Activated CD8-positive, alpha-beta memory T cell treated with anti-CD3 and anti-CD28 coated beads for 1 hour (primary cell): ENCODE data around the gene SAP25.
A peak's percentile ranks its signal among the peaks of the same experiment; 100 is the strongest.

Source experiments
- DNase-seq, 2 donors: peaks; one replicate each; pipeline ENCODE4 v3.0.0-alpha.2; 2020; ENCODE audit warnings: low read depth in 1 of 2; ENCODE audit errors: extremely low read depth in 1 of 2

The SAP25 gene

DNA sequence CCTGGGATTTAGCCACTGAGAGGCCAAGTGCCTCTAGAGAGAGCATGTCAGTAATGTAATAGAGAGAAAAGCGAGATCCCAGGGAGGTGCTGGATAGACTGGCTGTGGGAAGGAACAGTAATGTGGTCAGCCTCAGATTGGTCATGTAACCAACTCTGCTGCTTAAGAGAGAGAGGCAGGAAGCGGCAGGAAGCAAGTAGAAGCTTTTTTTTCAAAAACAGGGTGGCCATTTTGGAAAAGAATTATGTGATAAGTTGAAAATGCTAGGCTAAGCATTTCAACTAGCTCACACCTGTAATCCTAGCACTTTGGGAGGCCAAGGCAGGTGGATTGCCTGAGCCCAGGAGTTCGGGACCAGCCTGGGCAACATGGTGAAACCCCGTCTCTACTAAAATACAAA lies 24.7 kb upstream of the SAP25 start:
- DNase-seq = no peak

DNA sequence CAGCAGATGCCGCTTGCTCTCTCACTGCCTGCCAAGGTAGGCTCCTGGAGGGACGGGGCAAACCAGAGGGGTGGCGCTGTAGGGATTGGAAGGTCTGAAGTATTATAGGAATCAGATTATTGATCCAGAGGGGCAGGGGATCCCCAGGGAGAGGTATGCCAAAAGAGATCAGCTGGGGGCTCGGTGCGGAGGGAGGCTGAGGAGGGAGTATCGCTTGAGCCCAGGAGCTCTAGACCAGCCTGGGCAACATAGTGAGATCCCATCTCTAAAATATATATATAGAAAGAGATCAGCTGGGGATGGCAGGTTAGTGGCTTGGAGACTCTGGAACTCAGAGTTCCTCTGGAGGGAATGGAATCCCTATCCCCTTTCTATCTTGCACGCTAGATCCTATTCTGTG lies 21.5 kb upstream of the SAP25 start:
- no peak for DNase-seq

DNA sequence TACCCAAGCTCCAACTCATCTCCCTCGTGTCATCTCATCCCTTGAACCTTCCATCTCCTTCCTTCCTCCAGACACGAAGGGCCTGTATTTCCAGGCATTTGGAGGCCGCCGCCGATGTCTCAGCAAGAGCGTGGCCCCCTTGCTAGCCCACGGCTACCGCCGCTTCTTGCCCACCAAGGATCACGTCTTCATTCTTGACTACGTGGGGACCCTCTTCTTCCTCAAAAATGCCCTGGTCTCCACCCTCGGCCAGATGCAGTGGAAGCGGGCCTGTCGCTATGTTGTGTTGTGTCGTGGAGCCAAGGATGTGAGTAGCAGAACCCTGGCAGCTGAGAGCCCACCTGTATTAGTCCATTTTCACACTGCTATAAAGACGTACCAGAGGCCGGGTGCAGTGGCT lies 17.9 kb upstream of the SAP25 start:
- DNase-seq = no peak

DNA sequence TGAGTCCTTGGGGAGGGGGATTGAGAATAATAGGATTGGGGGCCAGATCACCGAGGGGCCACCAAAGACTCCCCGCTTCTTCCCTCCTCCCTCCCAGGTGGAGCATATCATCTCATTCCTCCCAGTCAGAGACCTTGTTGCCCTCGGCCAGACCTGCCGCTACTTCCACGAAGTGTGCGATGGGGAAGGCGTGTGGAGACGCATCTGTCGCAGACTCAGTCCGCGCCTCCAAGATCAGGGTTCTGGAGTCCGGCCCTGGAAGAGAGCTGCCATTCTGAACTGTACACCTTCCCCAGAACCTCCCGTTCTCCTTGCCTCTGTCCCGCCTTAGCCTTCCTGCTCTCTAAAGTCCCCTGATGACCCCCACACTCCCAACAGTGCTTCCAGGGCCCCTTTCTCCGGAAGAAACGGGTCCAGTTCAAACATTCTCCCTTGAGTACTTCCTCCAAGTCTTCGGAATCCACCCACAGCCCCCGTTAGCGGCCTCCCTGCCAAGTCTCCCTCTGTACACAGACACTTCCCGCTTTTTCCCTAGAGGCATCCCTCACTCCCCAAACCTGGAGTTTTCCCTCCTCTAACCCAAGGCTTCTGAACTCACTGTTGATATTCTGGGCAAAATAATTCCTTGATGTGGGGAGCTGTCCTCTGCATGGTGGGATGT lies 16.5 kb upstream of the SAP25 start:
- DNase-seq = no peak

DNA sequence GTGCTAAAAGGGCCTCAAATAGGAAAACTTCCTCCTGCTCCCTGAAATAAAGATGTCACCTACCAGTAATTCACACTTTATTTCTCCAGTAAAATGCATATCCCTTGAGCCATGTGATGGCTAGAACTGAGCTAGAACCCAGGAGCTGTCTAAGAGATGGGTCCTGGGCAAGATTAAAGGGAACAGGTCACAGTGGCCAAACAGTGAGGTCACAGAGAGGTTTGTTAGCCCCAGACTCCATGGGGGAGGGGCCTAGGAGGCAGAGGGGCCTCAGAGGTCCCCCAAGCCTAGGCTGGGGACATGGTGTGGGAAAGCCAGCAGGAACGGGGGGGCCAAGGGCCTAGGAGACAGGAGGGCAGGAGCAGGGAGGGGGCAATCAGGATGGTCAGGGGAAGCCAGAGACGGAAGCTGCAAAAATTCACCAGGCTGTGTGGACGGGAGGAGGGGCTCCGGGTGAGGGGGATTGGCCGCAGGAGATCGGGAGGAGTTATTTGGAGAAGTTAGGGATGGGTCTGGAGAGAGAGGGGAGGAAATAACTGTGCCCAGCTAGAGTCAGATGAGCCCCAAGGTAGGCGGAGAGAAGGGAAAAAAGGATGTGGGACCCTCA lies 15.7 kb upstream of the SAP25 start:
- DNase-seq = no peak

DNA sequence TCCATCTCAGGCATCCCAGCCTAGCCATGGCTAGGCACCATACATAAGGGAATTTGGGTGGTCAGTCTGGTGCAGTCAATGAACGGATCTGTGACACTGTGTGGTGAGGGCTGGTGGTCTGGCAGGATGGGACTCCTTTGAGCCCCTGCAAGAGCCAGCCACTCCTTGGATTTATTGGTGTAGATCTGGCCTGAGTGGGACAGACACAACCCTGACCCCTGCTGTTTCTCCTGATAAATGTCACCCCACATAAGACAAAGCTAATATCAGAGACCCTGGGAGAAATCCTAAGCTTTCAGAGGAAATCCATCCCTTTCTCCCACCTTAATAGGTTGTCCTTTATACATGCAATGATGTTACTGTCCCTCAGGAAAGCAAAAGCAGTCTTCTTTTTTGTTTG lies 14.7 kb upstream of the SAP25 start:
- no peak for DNase-seq

DNA sequence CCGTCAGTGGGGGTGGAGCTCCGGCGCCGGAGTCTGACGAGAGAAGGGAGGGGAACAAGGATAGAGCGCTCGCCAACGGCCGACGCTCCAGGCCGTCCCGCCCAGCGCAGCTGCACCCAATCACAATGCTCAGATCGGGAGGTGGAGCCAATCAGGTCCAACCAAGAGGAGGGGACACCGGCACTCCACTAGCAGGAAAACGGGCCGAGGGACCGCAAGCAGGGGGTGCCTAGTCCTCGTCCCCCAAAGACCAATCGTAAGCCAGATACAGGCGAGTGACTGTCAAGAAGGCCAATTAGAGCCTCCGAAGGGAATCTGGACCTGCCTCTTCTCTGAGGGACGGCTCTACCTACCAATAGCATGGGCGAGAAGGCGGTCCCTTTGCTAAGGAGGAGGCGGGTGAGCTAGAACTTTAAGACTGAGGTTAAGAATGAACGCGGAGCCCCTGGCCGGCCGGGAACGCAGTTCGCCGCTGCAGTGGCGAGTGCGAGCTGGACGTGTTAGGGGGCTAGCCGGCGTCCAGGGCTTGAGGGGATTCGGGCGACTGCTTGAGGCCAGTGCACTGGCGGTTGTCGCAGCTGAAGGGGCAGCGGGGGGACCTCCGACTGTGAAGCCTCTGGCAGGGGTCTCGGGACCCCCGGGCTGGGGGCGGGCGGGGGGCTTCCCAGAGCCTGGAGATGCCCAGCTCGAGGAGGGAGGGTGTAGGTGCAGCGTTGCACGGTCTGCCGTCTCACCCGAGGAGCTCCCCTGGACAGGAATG lies 12.7 kb upstream of the SAP25 start, which contains the start of gene FBXO24:
Gene FBXO24, plus strand, starts transcription at position 63 of the 760 bp plus-strand sequence. Its CDS starts 298 bp downstream, at position 361.
- peak; percentile 97 for DNase-seq

DNA sequence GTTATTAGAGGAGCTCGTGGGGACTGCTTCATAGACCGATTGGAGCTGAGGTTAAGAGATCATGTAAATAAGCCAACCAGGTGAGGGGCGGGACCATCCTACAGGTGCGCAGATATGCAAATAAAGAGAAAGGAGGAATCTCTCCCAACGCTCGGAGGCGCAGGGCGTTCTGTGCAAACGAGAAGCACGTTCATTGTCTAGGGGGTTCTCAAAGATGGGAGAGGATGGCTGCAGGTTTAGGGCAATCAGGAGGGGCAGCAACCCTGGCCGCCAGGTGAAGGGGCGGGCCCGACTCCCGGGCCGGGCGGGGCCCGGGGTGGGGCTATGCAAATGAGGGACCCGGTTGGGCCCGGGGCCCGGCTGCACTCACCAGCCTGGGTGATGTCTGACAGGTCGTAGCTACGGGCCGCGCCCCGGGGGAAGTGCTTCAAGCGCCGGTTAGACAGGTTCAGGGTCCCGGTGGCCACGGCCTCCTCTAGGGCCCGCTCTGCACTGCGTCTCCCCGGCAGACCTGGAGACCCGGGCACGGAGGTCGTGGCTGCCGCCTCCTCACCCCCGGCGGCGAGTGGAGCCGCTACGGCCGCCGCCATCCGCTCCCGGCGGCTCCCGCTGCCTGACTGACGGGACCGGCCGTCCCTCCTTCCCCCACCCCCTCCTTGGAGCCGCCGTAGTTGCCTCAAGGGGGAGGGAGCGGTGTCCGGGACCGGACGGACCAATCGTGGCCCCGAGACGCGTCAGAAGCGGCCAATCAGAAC lies 12.0 kb upstream of the SAP25 start, which contains the start of gene LRCH4:
Gene LRCH4, minus strand, starts transcription at position 619 of the 755 bp plus-strand sequence. Its CDS starts 29 bp downstream, at position 590.
- DNase-seq = peak in 1 of 2 donors; percentile 43

DNA sequence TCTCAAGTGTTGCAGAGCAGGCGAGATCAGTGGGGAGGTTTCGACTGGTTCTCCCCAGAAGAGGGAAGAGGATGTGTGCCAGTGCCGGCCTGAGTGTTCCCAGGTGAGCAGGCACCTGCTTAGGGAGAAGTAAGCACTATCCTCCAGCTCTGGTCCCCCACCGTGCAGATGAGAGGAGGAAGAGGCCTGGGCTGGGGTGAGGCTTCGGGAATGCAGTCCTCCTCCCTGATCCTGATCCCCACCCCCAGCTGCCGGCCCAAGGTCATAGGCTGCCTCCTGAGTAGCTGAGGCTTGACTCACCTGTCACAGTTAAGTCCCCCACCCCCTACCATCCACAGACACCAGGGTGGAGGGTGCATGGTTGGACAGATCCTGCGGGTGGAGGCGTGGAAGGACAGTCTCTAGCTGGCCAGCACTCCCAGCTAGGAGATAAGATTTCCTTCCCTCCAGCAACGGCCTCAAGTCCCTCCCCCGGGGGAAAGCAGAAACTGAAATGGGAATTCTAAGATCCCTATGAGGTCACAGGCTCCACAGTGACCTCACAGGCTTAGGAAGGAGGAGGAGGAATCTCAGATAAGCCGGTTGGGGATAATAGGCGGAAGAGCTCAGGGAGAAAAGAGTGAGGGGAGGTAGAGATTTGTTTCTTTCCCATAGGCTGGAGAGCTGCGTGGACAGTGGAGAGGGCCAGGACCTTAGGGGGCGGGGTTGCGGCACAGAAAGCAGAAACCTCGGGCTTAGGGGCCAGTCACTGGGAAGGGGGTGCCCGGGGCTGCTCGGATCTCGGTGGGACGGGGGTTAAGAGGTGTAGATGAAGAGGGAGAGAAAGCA lies 11.2 kb upstream of the SAP25 start:
- DNase-seq = no peak

DNA sequence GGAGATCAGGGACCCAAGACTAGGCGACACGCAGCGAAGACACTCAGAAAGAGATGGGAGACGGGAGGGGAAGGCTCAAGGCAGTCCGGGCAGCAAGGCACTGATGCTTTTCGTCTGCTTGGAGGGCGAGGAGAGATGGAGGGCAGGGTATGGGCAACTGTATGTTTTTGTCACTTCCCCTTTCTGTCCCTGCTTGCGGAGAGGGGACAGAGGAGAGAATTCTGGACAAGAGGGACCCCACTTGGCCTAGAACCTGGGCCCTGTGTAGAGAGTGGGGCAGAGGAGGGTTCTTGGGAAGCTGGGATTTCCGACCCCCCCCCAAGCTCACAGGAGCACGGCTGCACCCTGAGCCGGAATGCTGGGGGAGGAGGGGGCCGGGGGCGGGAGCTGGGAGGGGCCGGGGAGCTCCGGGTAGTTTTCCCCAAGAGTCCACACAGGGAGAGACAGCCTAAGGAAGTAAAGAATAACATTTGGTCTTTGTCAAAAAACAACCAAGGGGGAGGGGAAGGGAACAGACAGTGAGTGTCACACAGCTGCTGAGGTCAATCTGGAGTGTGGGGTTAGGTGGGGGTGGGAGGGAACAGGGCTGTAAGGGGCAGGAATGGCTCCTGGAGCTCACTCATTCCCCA lies 10.5 kb upstream of the SAP25 start:
- DNase-seq = no peak

DNA sequence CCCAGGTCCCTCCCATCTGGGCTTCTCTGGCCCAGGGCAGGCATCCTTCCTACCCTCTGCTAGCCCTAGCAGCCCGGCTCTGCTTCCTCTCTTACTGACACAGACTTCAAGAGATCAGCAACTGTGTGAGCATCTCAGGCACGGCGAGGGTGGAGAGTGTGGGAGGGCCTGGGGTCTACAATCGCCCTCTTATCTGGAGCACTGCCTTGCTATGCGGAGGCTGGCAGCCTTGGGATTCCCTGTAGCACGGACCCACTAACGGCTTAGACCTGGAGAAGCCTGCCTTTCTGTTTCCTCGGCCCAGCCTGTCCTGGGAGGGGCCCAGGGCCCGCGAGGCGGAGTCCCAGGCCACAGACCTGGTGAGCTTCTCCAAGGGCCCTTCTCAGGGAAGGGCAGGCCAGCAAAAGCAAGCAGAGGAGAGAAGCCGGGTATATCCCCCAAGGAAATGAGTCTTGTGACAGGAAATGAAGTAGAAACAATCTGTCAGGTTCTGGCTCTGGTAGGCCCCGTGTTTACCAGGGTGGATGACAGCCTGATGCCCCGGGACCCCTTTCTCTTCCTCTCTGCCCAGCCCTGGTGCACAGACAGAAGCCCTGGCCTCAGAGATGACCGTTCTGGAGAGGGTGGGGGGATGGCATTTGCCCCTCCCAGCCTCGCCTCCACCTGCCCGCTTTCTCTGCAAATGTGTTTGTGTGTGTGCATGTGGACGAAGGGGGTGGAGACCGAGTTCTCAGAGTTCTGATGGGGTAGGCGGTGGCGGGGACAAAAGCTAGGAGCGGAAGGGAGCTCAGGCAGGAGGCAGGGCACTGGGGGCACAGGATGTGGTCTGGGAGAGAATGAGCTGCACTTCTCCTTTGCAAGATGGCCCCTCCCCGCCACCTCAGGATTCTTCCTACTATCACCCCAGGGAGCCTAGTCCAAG lies 9.7 kb upstream of the SAP25 start:
- DNase-seq = peak in 1 of 2 donors; percentile 33

DNA sequence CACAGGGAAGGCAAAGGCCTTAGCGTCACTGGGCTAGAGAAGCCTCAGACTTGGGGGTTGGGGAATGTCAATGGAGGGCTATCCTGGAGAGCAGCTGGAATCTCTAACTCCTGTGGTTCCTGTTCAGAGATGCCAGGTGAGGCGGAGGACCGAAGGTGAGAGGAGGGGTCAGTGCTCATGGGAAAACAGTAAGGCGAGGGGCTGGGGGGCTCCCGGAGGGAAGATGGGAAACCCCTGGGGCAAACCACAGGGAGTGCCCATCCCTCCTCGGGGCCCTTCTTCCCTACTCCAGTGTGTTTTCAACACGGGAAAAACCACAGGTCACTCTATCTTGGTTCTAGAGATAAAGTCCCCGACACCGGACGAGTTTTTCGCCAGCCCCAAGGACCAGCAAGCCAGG lies 8.9 kb upstream of the SAP25 start:
- no peak for DNase-seq

DNA sequence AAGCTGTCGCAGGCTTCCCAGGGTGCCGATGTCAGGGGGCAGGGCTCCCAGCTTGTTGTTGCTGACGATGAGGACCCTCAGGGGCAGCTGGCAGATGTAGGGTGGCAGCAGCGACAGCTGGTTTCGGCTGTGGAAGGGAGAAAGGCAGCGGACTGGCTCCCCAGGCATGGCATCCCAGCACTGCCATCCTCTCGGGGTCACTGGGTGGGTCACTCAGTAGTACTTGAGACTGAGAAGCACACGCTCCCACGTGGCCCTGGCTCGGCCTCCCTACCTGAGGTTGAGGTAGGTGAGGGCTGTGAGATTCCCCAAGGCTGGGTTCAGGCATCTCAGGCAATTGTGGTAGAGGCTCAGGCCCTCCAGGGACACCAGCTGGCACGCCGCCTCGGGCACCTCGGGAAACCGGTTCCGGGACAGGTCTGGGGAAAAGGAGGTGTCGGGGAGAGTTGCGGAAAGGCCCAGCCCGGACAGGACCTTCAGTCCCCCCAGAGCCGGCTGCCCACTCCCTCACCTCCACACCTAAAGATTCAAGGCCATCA lies 8.4 kb upstream of the SAP25 start:
- DNase-seq = no peak

DNA sequence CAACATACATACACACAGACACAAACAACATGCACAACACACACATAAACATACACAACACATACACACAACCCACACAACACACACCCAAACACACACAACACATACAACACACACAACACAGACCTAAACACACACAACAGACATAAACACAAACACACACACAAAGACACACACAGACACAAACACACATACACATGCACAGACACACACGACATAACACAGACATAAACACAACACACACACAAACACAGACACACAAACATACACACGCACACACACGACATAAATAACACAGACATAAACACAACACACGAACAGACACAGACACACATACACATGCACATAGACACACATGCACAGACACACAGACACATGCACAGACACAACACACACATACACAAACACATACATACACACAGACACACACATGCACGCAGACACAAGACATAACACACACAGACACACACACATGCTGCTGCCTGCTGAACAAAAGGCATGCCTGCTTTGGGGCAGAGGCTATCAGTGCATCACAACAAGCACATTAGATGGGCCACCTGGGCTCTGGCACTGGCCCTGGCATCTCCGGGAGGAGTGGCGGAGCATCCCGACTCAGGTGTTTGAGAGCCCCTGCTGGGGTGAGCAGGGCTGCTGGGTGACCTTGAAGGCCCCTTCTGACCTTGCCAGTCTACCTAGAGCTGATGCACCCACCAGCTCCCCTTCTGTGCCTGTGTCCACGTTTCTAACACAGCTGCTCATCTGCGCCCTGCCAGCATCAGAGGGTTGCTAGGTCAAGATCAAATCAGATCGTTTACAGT lies 7.0 kb upstream of the SAP25 start:
- no peak for DNase-seq

DNA sequence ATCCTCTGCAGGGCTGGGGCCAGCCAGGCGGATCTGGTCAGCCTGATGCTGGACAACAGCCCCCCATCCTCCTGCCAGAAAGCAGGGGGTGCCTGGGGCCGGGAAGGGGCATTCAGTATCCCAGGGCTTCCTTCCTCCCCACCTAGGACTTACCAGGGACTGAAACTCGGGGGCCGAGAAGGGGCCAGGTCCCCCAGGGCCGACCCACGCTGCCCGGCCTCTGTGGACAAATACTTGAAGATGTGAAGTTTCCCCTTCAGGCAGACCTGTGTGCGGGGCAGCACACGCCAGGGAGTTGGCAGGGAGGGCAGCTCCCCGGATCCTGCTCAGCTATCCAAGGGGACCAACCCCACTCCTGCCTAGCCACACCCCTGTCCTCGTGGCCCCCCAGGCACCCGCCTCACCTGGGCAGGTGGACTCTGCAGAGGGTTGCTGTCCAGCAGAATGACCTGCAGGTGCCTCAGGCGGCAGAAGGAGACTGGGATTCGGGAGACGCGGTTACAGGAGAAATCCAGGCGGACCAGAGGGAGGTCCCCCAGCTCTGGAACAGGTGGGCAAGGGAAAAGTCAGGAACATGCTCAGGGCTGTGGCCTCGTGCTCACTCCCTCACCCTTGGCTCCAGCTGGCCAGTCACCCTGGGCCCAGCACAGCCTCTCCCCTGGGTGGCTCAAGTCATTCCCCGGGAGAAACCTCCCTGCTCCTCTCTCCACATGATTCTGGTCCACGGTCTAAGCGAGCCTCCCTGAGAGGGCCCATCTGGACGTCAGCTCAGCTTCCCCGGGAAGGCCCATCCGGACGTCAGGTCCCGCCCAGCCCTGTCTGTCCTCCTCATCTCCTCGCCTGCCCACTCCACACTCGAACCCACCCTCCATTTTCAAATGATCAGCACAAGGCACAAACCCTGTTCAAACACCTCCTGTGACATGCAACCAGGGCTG lies 4.8 kb upstream of the SAP25 start:
- no peak for DNase-seq

DNA sequence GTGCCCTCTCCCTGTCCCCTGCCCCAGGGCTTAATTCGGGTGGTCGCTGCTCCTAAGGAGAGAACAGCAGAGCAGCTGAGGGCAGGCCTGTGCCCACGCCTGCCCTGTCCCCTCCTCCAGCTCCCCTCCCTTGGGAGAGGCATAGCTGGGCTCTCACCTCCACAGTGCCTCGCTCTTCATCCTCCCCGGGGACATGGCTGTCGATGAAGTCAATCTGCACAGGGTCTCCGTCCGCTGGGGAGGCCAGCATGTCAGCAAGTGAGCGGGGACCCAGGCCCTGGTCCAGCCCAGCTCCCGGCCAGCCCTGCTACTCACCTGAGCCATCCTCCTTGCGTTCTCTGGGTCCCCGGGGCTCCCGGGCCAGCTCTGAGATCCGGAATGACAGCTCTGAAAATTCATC lies 3.8 kb upstream of the SAP25 start:
- no peak for DNase-seq

DNA sequence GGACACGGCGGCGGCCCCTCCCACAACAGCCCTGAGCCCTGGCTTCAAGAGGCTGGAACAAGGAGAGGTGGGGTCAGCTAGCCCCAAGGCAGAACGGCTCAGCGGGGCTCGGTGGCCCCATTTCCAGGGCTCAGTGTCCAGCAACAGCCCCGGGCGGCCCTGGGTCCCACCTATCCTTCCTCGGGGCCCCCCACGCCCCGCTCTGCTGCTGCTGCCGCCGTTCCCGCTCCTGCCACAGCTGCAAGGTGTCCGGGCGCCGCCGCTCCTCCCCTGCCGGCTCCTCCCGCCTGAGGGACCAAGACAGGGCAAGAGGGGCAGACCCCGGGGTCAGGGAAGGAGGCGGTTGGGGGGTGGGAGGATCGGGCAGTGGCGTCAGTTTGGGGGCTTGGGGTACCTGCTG lies 3.4 kb upstream of the SAP25 start:
- no peak for DNase-seq
